PC-9 (cell line): ENCODE data around the gene RAG1.

Source experiments
- CTCF ChIP-seq: fragments of 200-600 bp; sonication (generic); conservative IDR thresholded peaks from 2 replicates; pipeline ENCODE4 v1.6.1; 2017; ENCODE audit warnings: mixed run types, antibody characterized with exemption, mild to moderate bottlenecking, moderate library complexity
- EZH2 ChIP-seq: fragments of 200-600 bp; sonication (generic); IDR thresholded peaks from 2 replicates; pipeline ENCODE4 v1.8.0; 2017; ENCODE audit warnings: antibody characterized with exemption, low read depth

- TF ChIP-seq CTCF = no peak
- TF ChIP-seq EZH2 = no peak
Observed at GRCh38 chr11:36600180-36600579, 32.4 kb downstream of the RAG1 start.
